ENCODE measurements around the gene DUS2. TPM values are rescaled to one million over a fixed set of nuclear protein-coding genes. Genes with fewer than 3 reads are reported as not detected.
"Not testable (repeated sequence)": the region's sequence is repeated elsewhere in the genome, so short reads cannot be mapped to it uniquely, and the experiment has no call there.

The DUS2 gene
- total and polyA plus RNA-seq, 2 donors = 11.1 to 12.2 TPM

DNA sequence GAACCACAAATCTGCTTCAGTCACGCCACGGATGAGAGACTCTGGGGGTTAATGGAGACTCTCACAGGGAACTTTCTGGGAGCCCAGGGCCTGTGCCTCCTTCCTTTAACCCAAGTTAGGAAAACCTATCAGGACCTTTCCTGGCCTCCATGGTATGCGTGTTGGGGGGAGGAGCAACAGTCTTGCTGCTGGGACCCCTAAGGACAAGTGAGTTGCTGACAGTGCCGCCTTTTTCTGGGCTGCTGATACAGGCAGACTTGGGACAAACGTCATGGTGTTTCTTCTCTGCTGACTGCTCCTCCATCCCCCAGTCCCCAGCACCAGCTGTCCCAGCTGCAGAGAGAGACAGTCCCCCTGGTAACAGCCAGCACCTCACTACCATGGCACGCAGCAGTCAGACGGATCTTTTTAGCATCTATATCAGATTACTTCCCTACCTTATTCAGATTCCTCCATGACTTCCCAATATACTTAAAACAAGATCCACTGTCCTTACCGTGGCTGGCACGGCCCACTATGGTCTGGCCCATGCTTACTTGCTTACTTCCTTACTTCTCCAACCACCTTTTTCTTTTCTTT lies 13.8 kb upstream of the DUS2 start:
- DNase-seq (ENCODE audit: low read depth in 6 of 9, low spot score in 9 of 9) = no peak
- Histone ChIP-seq H3K27me3 (ENCODE audit: control insufficient read depth in 2 of 2, insufficient read depth in 1 of 2, low read length in 1 of 2) (no peaks in the 10 kb centered on the region), H3K4me3 (ENCODE audit: low read length in 2 of 2) (no peak overlapping the region), H3K36me3 (ENCODE audit: control insufficient read depth in 2 of 2, insufficient read depth in 2 of 2, low read length in 1 of 2) (no peaks in the 10 kb centered on the region), H3K27ac (ENCODE audit: low read depth in 1 of 2, low read length in 1 of 2) (no peak overlapping the region), H3K9me3 (ENCODE audit: control insufficient read depth in 2 of 2, insufficient read depth in 1 of 2, low read length in 1 of 2) (no peaks in the 10 kb centered on the region), H3K4me1 (ENCODE audit: control insufficient read depth in 2 of 2, insufficient read depth in 2 of 2, low read length in 2 of 2) (peaks cover 0 to 15% of the 10 kb centered on the region in 2 donors)
- WGBS = 96% methylated on average over 9 of the region's 9 CpGs

DNA sequence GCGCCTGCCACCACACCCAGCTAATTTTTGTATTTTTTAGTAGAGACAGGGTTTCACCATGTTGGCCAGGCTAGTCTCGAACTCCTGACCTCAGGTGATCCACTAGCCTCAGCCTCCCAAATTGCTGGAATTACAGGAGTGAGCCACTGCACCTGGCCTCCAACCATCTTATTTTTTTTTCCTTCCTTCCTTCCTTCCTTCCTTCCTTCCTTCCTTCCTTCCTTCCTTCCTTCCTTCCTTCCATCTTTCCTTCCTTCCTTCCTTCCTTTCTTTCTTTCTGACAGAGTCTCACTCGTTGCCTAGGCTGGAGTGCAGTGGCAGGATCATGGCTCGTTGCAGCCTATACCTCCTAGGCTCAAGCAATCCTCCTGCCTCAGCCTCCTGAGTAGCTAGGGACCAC lies 13.2 kb upstream of the DUS2 start:
- not testable (repeated sequence) for H3K36me3 ChIP-seq (ENCODE audit: control insufficient read depth in 2 of 2, insufficient read depth in 2 of 2, low read length in 1 of 2); H3K4me3 ChIP-seq (ENCODE audit: low read length in 2 of 2); H3K27me3 ChIP-seq (ENCODE audit: control insufficient read depth in 2 of 2, insufficient read depth in 1 of 2, low read length in 1 of 2); H3K9me3 ChIP-seq (ENCODE audit: control insufficient read depth in 2 of 2, insufficient read depth in 1 of 2, low read length in 1 of 2); H3K27ac ChIP-seq (ENCODE audit: low read depth in 1 of 2, low read length in 1 of 2); DNase-seq (ENCODE audit: low read depth in 6 of 9, low spot score in 9 of 9)
- 91% methylated on average over 4 of the region's 4 CpGs for WGBS
- peaks cover 0 to 15% of the 10 kb centered on the region in 2 donors for H3K4me1 ChIP-seq (ENCODE audit: control insufficient read depth in 2 of 2, insufficient read depth in 2 of 2, low read length in 2 of 2)

DNA sequence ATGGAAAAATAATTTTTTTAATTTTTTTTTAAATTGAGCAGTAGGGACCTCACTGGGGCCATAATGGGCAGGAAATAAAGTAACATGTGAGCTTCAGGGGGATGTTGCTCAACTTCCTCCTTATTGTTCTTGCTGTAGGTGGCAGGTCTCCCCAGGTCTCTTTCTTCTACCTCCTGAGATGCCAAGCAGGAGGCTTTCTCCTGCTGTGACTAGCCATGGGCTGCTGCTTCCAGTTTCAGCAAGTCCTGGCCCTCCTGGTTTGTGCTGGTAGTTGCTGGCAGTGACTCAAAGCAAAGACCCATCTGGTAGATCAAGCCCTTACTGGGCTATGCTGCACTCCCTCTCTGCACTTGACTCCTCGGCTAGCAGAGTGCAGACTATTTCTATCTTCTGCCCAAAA lies 9.6 kb upstream of the DUS2 start:
- no peaks in the 10 kb centered on the region for H3K9me3 ChIP-seq (ENCODE audit: control insufficient read depth in 2 of 2, insufficient read depth in 1 of 2, low read length in 1 of 2)

DNA sequence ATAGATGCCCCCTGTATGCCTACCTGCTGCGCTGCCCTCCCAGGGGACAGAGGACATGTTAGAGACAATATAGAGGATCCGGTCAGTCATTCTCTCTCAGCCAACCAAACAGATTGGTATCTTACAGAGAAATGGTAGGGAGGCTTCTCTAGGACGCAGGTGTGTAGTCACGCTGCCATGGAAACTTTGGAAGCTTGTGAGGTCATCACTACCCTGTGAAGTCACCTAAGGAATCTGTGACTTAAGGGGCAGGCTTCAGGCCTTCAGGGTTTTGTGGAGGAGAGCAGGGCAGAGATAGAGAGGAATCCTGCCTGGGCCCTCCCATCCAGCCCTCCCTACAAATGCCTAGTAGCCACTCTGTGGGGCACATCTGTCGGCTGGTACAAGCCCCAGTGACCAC lies 7.4 kb upstream of the DUS2 start, which contains the start of gene DPEP2NB:
DPEP2NB (minus strand) TSS at position 231 of the 400 bp plus-strand sequence; CDS start at position 90, 141 bp downstream.
- WGBS = 97% methylated on average over 5 of the region's 5 CpGs
- no peaks in the 10 kb centered on the region for H3K9me3 ChIP-seq (ENCODE audit: control insufficient read depth in 2 of 2, insufficient read depth in 1 of 2, low read length in 1 of 2)
- H3K27me3 ChIP-seq (ENCODE audit: control insufficient read depth in 2 of 2, insufficient read depth in 1 of 2, low read length in 1 of 2) = no peaks in the 10 kb centered on the region
- no peak within 1 kb of the TSS for H3K27ac ChIP-seq (ENCODE audit: low read depth in 1 of 2, low read length in 1 of 2)
- no peak for DNase-seq (ENCODE audit: low read depth in 6 of 9, low spot score in 9 of 9)
- peaks cover 0 to 9% of the 10 kb centered on the region in 2 donors for H3K4me1 ChIP-seq (ENCODE audit: control insufficient read depth in 2 of 2, insufficient read depth in 2 of 2, low read length in 2 of 2)
- no peak within 1 kb of the TSS for H3K4me3 ChIP-seq (ENCODE audit: low read length in 2 of 2)
- H3K36me3 ChIP-seq (ENCODE audit: control insufficient read depth in 2 of 2, insufficient read depth in 2 of 2, low read length in 1 of 2) = no peaks in the 10 kb centered on the region

More for the DNA sequence above, 9.6 kb upstream of the DUS2 start:
- H3K27me3 ChIP-seq (ENCODE audit: control insufficient read depth in 2 of 2, insufficient read depth in 1 of 2, low read length in 1 of 2) = no peaks in the 10 kb centered on the region
- DNase-seq (ENCODE audit: low read depth in 6 of 9, low spot score in 9 of 9) = peak in 1 of 9 donors; percentile 23
- H3K36me3 ChIP-seq (ENCODE audit: control insufficient read depth in 2 of 2, insufficient read depth in 2 of 2, low read length in 1 of 2) = no peaks in the 10 kb centered on the region
- H3K4me3 ChIP-seq (ENCODE audit: low read length in 2 of 2) = no peak overlapping the region
- peaks cover 0 to 9% of the 10 kb centered on the region in 2 donors for H3K4me1 ChIP-seq (ENCODE audit: control insufficient read depth in 2 of 2, insufficient read depth in 2 of 2, low read length in 2 of 2)
- no peak overlapping the region for H3K27ac ChIP-seq (ENCODE audit: low read depth in 1 of 2, low read length in 1 of 2)
- 73% methylated on average over 1 of the region's 1 CpG for WGBS

DNA sequence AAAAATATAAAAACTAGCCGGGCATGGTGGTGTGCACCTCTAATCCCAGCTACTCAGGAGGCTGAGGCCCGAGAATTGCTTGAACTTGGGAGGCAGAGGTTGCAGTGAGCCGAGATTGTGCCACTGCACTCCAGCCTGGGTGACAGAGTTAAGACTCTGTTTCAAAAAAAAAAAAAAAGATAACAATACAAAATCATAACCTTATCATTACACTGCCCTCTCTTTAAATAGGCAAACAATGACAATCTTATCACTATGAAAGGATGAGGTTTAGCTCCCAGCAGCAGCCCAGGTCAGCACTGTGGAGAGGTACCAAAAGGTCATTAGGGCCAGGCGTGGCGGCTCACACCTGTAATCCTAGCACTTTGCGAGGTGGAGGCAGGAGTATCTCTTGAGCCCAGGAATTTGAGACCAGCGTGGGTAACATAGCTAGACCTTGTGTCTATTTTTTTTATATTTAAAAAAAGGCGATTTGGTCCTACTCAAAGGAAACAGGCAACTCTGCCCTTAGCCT lies 3.9 kb upstream of the DUS2 start:
- 94% methylated on average over 8 of the region's 8 CpGs for WGBS
- Histone ChIP-seq H3K27me3 (ENCODE audit: control insufficient read depth in 2 of 2, insufficient read depth in 1 of 2, low read length in 1 of 2) (no peaks in the 10 kb centered on the region), H3K27ac (ENCODE audit: low read depth in 1 of 2, low read length in 1 of 2) (no peak overlapping the region), H3K36me3 (ENCODE audit: control insufficient read depth in 2 of 2, insufficient read depth in 2 of 2, low read length in 1 of 2) (peaks cover 0 to 9% of the 10 kb centered on the region in 2 donors), H3K9me3 (ENCODE audit: control insufficient read depth in 2 of 2, insufficient read depth in 1 of 2, low read length in 1 of 2) (no peaks in the 10 kb centered on the region), H3K4me1 (ENCODE audit: control insufficient read depth in 2 of 2, insufficient read depth in 2 of 2, low read length in 2 of 2) (peaks cover 9 to 22% of the 10 kb centered on the region in 2 donors), H3K4me3 (ENCODE audit: low read length in 2 of 2) (no peak overlapping the region)
- DNase-seq (ENCODE audit: low read depth in 6 of 9, low spot score in 9 of 9) = no peak

DNA sequence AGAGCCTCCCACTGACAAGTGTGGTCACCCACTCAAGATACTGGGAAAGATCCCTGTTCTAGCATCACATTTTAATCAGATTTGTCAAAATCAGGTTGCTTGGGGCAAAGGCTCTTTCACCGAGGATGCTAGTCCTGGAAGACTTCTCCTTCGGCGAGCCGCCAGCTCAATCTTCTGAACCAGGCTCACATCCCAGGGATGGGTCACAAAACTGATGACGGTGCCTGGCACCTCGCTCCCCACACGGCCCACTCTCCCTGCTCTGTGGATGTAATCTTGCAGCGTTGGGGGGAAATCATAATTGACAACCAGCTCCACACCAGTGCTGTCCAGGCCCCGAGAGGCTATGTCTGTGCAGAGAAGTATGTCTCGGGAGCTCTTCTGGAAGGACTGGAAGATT lies 1.6 kb upstream of the DUS2 start:
- Histone ChIP-seq H3K4me3 (ENCODE audit: low read length in 2 of 2) (no peak overlapping the region), H3K9me3 (ENCODE audit: control insufficient read depth in 2 of 2, insufficient read depth in 1 of 2, low read length in 1 of 2) (no peaks in the 10 kb centered on the region), H3K36me3 (ENCODE audit: control insufficient read depth in 2 of 2, insufficient read depth in 2 of 2, low read length in 1 of 2) (peaks cover 0 to 18% of the 10 kb centered on the region in 2 donors), H3K4me1 (ENCODE audit: control insufficient read depth in 2 of 2, insufficient read depth in 2 of 2, low read length in 2 of 2) (peaks cover 9 to 23% of the 10 kb centered on the region in 2 donors), H3K27me3 (ENCODE audit: control insufficient read depth in 2 of 2, insufficient read depth in 1 of 2, low read length in 1 of 2) (no peaks in the 10 kb centered on the region), H3K27ac (ENCODE audit: low read depth in 1 of 2, low read length in 1 of 2) (no peak overlapping the region)
- DNase-seq (ENCODE audit: low read depth in 6 of 9, low spot score in 9 of 9) = no peak
- over 99% methylated on average over 10 of the region's 10 CpGs for WGBS

DNA sequence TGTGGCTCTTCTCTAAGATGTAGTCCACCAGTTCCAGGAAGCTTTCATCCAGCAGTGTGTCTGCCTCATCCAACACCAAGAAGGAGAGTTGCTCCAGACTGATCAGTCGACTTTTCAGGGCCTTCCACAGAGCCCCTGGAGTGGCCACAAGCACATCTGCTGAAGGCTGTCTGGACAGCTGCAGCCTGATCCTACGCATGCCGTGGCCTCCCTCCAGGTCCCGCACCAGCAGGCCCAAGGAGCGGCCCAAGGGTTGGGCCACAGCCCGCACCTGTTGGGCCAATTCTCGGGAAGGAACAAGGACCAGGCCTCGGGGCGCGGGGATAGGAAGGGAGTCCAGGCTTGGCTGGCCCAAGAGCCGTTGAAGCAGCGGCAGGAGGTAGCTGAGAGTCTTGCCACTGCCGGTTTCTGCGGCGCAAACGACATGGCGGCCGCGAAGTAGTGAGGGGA lies 781 bp upstream of the DUS2 start:
- peaks cover 0 to 23% of the 10 kb centered on the region in 2 donors for H3K36me3 ChIP-seq (ENCODE audit: control insufficient read depth in 2 of 2, insufficient read depth in 2 of 2, low read length in 1 of 2)
- DNase-seq (ENCODE audit: low read depth in 6 of 9, low spot score in 9 of 9) = no peak
- WGBS = 19% methylated on average over 19 of the region's 19 CpGs
- H3K4me3 ChIP-seq (ENCODE audit: low read length in 2 of 2) = peak overlapping the region; percentile 79 to 99
- H3K4me1 ChIP-seq (ENCODE audit: control insufficient read depth in 2 of 2, insufficient read depth in 2 of 2, low read length in 2 of 2) = peaks cover 9 to 23% of the 10 kb centered on the region in 2 donors
- H3K27ac ChIP-seq (ENCODE audit: low read depth in 1 of 2, low read length in 1 of 2) = peak overlapping the region; percentile 46 to 79
- no peaks in the 10 kb centered on the region for H3K27me3 ChIP-seq (ENCODE audit: control insufficient read depth in 2 of 2, insufficient read depth in 1 of 2, low read length in 1 of 2)
- no peaks in the 10 kb centered on the region for H3K9me3 ChIP-seq (ENCODE audit: control insufficient read depth in 2 of 2, insufficient read depth in 1 of 2, low read length in 1 of 2)

DNA sequence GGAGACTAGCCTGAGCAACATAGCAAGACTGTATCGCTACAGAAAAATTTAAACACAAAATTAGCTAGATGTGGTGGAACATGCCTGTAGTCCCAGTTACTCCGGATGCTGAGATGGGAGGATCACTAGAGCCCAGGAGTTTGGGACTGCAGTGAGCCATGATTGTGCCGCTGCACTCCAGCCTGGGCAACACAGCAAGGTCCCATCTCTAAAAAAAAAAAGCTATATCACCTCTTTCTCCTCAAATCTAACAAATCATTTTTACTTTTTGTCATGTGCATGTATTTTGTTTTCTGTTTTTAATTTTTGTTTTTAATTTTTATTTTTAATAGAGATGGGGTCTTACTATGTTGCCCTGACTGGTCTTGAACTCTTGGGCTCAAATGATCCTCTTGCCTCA lies 5.9 kb downstream of the DUS2 start:
- Histone ChIP-seq H3K27ac (ENCODE audit: low read depth in 1 of 2, low read length in 1 of 2) (no peak overlapping the region), H3K36me3 (ENCODE audit: control insufficient read depth in 2 of 2, insufficient read depth in 2 of 2, low read length in 1 of 2) (peaks cover 19 to 37% of the 10 kb centered on the region in 2 donors), H3K4me3 (ENCODE audit: low read length in 2 of 2) (no peak overlapping the region), H3K9me3 (ENCODE audit: control insufficient read depth in 2 of 2, insufficient read depth in 1 of 2, low read length in 1 of 2) (no peaks in the 10 kb centered on the region), H3K4me1 (ENCODE audit: control insufficient read depth in 2 of 2, insufficient read depth in 2 of 2, low read length in 2 of 2) (peaks cover 2 to 7% of the 10 kb centered on the region in 2 donors), H3K27me3 (ENCODE audit: control insufficient read depth in 2 of 2, insufficient read depth in 1 of 2, low read length in 1 of 2) (no peaks in the 10 kb centered on the region)
- over 99% methylated on average over 3 of the region's 3 CpGs for WGBS
- no peak for DNase-seq (ENCODE audit: low read depth in 6 of 9, low spot score in 9 of 9)

DNA sequence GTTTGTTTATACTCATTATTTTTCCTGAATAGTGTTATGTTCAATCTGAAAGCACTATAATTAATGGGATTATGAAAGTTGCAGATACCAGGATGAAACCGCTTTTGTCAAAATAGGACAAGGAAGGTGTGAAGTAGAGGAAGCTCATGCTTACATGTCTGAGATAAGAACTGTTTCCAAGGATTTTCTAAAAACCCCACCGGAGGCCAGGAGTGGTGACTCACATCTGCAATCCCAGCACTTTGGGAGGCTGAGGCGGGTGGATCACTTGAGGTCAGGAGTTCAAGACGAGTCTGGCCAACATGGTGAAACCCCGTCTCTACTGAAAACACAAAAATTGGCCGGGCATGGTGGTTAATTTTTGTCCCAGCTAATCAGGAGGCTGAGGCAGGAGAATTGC lies 7.0 kb downstream of the DUS2 start:
- DNase-seq (ENCODE audit: low read depth in 6 of 9, low spot score in 9 of 9); H3K9me3 ChIP-seq (ENCODE audit: control insufficient read depth in 2 of 2, insufficient read depth in 1 of 2, low read length in 1 of 2); H3K4me1 ChIP-seq (ENCODE audit: control insufficient read depth in 2 of 2, insufficient read depth in 2 of 2, low read length in 2 of 2); H3K27ac ChIP-seq (ENCODE audit: low read depth in 1 of 2, low read length in 1 of 2); H3K27me3 ChIP-seq (ENCODE audit: control insufficient read depth in 2 of 2, insufficient read depth in 1 of 2, low read length in 1 of 2); H3K4me3 ChIP-seq (ENCODE audit: low read length in 2 of 2): not testable (repeated sequence)
- peaks cover 19 to 37% of the 10 kb centered on the region in 2 donors for H3K36me3 ChIP-seq (ENCODE audit: control insufficient read depth in 2 of 2, insufficient read depth in 2 of 2, low read length in 1 of 2)
- 95% methylated on average over 6 of the region's 6 CpGs for WGBS
